Measurements from ENCODE around the gene GBX1. TPM values are rescaled to one million over a fixed set of nuclear protein-coding genes. Genes with fewer than 3 reads are reported as not detected.

Gene GBX1
- total RNA-seq, 1 donor from 2014 or later, result 0.30 TPM

DNA sequence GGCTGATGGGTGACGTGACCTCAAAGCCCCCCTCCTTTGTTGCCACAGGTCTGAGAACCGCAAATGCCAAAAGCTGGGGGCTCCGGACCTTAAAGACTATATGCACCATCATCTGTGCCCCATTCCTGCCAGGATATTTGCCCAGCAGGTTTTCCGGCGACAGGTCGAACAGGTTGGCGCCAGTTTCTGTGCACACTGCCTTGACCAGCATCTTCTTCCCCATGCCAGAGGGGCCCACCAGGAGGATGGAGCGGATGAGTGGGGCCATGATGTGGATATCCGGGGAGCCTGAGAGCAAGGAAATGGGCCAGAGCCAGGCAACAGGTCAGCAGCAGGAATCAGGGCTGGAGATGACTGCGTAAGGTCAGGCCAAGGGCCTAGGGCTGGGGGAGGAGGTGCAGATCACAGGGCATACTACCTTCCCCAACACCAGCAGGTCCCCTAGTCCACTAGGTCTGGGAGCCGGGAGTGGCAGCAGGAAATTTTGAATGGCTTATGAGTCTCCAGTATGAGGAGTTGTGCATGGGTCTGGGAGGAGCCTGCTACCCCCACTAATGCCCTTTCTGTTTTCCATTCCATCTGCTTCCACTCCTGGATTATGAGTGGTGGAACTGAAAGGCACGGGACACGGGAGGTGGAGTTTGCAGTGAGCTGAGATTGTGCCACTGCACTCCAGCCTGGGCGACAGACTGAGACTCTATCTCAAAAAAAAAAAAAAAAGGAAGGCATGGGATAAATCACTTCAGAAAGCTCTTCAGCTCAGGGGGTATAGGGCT lies 25.9 kb upstream of the GBX1 start:
- DNase-seq, result no peak

DNA sequence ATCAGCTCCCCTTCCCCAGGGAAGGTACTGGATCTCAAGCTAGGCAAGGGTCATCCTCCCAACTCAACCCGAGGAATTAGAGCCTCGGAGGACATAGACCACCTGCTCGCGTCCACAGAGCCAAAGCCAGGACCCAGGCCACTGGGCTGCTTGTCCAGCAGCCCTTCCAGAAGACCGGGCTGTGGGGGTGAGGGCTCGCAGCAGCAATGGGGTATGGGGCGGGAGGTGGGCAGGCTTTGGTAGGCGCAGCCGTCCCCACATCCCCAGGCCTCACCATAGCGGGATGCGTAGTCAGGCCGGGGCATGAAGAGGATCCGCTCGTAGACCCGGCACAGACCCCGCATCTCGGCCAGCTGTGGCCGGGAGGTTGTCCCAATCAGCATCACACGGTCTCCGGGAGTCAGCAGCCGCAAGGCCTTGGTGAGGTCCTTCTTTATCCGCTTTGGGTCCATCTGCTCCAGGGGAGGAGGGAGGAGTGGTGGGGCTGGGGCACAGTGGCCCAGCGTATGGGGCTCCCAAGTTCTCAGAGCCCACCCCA lies 24.6 kb upstream of the GBX1 start:
- DNase-seq, result no peak

DNA sequence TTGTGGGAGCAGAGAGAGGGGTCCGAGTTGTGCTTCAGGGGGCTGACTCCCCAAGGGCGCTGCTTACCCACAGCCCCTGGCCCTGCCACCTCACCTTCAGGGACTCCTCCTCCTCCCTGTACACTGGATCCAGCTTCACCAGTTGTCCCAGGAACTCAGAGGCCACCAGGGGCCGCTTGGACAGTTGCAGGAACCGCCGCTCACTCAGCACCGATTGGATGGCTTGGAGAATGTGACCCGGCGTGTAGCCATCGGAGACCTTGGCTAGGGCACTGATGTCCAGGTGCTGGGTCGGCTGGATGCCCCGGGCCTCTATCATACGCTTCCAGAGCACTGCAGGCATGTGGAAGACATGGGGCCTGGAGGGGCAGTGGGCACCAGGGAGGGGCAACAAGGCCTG lies 24.1 kb upstream of the GBX1 start:
- DNase-seq, result no peak

DNA sequence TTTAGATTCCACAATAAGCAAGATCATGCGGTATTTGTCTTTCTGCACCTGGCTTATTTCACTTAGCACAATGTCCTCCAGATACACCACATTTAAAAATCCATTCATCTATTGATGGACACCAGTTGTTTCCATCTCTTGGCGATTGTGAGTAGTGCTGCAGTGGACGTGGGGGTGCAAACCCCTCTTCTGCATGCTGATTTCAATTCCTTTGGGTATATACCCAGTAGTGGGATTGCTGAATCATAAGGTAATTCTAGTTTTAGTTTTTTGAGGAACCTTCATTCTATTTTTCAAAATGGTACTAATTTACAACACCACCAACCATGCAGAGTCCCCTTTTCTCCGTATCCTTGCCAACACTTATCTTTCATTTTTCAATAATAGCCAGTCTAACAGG lies 21.5 kb upstream of the GBX1 start:
- DNase-seq, result no peak

DNA sequence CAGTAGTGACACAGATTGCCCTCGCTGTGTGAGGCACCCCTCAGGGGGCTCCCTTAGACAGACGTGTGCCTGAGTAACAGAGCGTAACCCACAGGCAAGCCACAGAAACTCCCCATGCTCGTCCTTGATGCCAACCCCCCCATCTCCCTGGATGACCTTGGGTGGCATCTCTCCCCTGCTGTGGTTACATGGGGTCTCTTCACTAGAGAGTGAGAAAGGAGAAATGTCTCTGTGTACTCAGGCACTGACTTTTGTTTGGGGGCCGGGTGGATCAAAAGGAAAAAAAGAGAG lies 20.7 kb upstream of the GBX1 start:
- DNase-seq, result no peak

DNA sequence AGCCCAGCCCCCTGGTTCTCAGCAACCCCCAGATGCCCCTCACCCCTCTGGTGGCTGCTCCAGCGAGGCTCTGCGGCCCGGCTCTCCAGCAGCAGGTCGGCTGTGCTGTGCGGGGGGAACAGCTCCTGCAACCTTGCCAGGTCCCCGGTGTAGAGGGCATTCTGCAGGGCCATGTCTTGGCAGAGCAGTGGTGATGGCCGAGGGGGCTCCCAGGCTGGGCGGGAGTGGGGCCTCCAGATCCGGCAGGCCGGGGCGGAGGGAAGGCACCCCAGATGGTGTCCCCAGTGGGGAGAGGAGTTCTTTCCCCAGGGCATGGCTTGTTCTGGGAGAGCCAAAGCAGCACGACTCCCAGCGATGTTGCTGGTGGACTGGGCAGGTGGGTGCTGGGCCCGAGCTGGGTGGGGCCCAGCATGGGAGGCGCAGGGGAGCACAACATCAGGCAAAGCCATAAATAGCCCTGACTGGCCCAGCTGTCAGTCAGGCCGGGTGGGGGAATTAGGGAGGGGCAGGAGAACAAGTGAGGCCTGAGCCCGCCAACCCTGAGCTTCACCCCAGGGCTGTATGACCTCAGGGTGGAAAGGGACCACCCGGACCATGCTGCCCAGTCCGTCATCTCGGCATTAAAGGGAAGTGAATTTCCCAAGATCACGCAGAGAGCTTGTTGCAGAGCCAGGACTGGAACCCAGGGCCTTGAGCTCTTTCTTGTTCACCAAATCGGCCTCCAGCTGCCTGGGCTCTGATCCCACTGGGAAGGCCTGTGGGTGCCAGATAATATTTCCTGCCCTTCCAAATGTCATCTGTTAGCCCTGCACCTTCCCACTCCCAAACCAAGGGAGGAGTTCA lies 20.1 kb upstream of the GBX1 start:
- no peak for DNase-seq

DNA sequence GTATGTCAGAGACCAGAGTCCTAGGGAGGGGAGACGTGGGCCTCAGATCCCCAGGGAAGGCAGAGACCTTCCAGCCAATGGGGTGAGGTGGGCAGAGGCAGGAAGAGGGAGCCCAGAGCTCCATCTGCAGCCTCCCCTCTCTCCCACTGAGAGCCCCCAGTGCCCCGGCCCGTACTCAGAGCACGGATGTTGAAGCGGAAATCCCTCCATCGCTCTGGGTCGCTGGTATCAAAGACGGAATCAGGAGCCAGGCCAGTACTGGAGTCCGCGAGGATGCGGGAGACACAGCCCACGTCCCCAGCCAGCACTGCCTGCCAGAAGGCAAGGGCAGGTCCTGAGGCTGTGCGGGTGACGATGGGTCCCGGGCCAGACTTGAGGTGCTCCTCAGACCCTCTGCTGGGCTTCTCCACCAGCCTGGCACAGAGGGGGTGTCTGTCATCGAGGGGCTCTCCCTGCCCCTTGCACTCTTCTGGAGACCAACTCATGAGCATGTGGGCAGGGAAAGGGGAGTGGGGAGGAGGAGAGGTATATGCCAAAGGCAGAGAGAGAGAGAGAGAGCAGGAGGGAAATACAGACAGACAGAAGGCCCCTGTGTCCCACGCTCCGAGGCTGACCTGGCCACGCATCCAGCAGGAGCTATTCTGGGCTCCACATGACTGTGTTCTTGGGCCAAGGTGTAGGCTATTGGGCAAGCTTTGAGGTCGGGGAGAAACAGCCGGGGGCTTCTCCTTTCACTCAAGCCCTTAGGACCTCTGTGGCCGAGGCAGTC lies 19.3 kb upstream of the GBX1 start, which contains the start of gene ASB10:
ASB10 (minus strand) TSS at position 611 of the 769 bp plus-strand sequence; CDS start at position 491, 120 bp downstream.
- DNase-seq, result no peak

DNA sequence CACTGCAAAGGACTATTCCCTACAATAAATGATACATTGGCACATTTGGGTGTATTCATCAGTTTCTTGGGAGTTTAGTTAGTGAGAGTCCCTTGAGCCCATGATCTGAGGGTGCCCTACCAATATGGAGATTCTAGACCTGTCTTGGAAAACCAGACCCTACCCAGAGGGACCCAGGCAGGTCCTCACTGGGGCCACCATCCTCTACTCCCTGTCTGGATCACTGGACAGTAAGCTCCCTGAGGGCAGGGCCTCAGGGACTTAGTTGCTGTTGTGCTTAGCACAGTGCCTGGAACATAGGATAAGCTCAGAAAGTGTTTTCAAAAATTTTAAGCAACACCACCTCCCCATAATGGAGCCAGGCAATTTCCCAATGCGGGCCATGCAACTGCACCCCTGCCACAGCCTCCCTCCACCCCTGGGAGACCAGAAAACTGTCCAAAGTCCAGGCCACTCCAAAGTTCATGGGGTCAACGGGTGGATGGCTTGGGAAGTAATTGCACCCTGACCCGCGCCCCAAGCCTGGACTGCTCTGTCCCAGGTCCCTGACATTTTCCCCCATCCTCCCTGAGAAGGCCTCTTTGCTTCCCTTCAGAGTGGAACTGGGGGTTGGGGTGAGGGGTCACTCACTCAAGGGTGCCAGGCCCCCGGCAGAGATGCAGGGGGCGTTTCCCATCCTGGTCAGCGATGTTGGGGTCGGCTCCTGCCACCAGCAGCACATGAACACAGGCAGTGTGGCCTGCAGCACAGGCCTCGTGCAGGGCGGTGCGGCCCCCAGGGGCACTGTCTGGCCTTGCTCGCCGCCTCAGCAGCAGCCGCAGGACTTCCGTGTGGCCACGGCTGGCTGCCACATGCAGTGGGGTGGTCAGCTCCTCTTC lies 18.5 kb upstream of the GBX1 start:
- no peak for DNase-seq

DNA sequence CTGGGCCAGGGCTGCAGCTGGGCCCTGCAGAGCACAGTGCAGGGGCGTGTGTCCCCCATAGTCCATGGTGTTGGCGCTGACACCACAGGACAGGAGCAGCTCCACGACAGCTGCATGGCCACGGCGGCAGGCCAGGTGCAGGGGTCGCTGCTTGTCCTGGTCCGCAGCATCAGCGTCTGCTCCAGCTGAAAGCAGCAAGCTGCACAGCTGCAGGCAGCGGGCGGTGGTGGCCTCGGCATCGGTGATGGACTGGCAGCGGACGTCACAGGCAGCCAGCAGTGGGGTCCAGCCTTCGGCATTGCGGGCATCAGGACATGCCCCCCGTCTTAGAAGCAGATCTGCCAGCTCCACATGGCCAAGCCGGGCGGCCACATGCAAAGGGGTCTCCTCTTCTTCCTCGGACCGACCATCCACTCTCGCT lies 13.5 kb upstream of the GBX1 start:
- no peak for DNase-seq

DNA sequence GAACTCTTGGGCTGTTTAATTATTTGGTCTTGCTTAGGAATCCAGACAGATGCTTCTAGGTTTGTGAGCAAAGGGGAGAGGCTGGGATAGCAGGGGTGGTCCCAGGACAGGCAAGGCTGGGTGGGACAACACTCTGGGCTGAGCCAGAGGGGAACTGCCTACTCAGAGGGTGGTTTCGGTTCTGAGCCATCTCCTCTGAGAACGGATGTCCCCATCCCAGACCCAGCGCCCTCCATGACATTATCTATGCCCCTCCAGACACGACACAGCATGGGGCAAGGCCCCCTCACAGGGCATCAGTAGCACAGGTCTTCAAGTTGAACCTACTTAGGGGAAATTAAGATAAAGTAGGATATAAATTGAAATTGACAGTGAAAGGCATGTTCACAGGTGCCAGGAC lies 12.5 kb upstream of the GBX1 start:
- no peak for DNase-seq

DNA sequence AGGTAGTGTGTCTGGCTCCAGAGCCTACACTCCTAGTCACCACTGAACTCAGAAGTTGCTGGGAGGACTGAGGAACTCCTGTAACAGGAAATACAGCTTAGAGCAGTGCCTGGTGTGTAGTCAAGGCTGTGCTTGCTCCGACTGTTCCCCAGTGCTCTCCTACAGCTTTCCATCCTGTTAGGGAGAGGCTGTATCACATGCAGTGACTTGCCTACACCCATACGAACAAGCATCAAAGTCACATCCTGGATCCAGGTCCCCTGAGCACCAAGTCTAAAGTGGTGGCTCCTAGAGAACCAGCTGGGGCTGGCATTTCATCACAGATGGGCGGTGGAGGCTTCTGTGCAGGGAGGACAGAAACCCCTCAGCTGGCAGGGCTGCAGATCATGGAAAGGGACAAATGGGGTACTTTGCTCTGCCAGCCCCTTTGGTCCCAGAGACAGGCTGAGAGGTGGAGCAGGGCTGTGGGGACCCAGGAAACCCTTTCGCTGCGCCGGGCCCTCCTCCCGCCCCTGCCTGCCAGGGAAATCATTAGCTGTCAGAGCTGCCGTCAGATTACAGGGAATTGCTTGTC lies 11.9 kb upstream of the GBX1 start:
- DNase-seq, result no peak

DNA sequence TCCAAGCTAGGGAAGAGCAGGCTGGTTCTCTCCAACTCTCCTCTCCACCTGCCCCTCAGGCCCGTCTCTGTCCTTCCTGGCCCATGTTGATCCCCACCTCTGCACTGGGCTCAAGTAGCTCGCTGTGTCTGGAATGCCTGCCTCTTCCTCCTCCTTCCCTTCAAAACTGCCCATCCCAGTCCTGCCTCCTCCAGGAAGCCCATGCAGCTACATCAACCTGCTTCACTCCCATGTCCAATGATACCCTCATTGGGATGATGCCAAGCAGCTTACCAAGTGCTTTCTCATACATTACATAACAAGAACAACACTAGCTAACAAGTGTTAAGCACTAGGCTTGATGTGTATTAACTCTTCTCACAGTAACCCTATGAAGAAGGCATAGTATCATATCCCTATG lies 11.3 kb upstream of the GBX1 start:
- DNase-seq, result no peak

DNA sequence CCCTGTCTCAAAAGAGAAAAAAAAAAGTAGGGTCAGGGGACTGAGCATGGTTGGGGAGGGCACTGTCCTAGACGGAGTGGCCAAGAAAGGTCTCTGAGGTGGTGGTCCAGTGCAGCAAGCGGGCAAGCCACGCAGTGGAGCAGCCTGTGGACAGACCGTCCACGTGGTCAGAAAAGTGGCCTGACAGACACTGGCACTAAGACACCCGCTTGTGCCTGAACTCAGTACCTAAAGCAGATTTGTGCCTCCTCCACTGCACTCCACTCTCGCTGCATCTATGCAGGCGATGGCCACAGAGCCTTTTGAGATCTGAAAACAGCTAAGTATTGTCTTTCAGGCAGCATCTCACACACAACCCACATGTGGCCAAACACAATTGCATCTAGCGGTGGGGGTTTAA lies 10.7 kb upstream of the GBX1 start:
- no peak for DNase-seq

DNA sequence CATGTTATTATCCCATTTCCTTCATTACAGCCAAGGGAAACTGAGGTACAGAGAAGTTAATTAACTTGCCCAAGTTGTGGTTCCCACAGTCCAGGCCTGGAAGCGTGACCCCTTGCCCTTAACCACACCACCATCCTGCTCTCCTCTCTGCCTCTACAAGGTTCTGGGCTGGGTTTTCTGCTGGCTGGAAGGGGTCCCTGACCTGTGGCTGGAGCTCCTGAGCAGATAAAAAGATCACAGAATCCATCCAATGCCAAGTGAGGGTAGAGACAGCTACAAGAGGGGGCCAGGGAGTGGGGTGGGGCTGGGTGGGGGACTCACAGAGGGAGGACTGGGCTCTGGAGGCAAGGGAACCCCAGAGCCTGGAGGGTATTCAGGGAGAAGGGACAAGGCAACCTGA lies 9.8 kb upstream of the GBX1 start:
- DNase-seq, result no peak

DNA sequence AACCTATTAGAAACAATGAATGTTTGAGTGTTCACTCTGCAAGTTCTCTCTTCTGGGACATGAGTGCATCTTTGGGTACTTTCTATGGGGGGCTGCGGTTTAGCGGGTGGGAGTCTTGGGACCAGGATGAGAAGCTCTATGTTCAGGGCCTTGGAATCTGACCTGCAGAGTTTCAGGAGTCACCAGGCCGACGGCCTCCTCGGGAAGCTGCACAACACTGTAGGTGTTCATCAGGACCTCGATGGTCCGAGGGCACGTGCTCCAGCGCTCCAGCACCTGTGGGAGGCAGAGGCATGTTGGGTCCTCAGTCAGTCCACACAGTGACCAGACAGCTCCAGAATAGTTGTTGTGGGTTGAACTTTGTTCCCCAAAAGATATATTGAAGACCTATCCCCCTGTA lies 8.9 kb upstream of the GBX1 start:
- DNase-seq, result no peak

DNA sequence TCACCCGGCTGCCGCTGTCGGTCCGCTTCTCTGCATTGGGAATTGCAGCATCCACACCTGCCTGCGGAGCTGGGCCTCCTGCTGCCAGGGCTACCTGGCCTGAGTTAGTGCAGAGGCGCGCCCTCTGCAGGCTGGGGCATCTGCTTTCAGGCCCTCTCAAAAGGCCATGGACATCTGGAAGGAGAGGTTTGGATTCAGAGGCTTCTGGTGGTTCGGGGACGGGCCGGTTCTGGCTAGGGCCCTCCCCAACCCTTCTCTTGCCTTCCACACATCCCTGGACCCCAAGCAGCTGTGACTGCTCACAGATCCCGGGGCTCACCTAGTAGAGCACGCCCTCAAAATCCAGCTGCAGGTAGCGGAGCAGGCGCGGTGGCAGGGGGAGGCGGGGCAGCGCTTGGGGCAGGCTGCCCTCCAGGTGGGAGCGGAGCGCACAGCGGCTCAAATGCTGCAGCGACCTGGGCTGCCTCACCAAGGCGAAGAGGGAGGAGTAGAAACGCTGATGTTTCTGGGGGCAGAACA lies 8.4 kb upstream of the GBX1 start:
- DNase-seq, result no peak

DNA sequence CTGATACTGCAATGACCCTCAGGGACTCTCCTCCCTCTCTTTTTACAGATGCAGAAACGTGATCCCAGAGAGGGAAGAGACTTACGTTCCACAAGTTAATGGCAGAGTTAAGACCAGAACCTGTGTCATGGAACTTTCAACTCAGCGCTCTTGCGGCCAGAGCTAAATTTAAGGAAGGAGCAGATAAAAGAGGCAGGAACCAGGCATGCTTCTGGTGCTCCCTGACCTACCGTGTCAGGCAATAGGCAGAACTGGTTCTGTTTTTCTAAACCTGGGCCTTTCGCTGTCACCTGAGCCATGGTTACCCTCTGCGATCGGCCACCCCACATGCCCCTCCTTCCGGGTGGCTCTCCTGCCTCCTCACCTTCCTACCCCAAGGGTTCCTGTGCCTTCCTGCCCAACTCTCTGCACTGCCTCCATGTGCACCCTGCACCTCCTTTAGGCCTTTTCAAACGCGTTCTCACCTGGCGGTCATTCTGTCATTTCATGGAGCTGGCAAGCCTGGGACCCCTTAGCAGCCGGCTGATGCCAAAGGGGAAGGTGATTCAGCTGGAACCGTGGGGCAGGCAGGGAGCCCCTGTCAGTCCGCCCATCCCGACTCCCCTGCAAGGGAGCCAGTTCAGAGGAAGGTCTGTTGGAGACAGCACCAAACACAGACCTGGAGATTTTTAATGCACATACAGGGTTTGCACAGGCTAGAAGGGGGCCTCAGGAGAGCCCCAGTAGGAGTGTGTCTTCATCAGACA lies 7.7 kb upstream of the GBX1 start:
- no peak for DNase-seq

DNA sequence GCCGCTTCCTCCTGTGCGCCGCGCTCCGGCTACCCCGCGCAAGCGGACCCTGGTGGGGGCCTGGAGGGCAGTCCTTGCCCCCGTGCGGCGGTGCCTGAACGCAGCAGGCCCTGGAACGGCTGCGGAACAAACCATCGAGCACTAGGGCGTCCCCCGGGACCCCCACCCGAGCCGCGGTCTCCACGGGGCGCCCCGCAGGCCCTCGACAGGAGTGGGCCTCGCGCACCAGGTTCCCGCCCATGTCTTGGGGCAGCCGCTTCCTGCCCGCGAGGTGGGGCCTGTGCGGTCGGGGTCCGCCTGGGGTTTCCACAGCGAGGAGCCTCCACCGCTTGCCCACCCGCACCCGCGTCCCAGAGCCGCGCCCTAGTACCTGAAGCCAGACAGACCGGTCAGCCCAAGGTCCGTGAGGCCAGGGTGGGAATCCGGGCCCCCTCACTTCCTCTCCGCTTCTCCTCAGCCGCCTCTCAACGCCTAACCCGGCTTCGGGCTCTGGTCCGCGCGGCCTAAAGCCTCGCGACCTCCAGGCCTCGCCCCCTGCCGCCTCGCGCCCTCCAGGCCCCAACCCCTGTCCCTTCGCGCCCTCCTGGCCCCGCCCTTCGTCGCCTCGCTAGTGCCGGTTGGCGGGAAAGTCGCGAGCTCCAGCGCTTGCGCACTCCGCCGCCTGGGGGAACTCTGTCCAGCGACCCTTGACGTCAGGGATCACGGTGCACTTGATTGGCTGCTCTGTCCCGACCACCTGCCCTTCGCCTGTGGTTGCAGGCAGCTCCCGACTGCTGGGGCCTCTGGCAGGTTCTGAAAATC lies 7.0 kb upstream of the GBX1 start:
- DNase-seq, result no peak
